ENCODE data around the gene HECTD3.

HECTD3 gene

GRCh38 chr1:45015683-45016082 lies 4.6 kb upstream of the HECTD3 start:
- Histone ChIP-seq H3K27me3 (no peaks in the 10 kb centered on the region), H3K4me2 (no peak overlapping the region), H3K36me3 (peaks cover 17% of the 10 kb centered on the region), H4K20me1 (peaks cover 1% of the 10 kb centered on the region; the same call in 1 of the 2 replicates), H3K4me1 (peaks cover 36% of the 10 kb centered on the region), H3K4me3 (no peak overlapping the region), H3K9ac (no peak overlapping the region; the same call in 1 of the 2 replicates), H3K9me3 (no peaks in the 10 kb centered on the region), H3K27ac (no peak overlapping the region)
- no peak for TF ChIP-seq Cebpa-rat (IDR thresholded peaks at IDR 0.05)

GRCh38 chr1:45014321-45015028 lies 3.4 kb upstream of the HECTD3 start:
- Histone ChIP-seq H3K27me3 (no peaks in the 10 kb centered on the region), H3K4me3 (no peak overlapping the region), H3K4me1 (peaks cover 42% of the 10 kb centered on the region), H3K9me3 (no peaks in the 10 kb centered on the region), H3K27ac (no peak overlapping the region), H4K20me1 (peaks cover 9% of the 10 kb centered on the region; the same call in 1 of the 2 replicates), H3K9ac (no peak overlapping the region), H3K4me2 (no peak overlapping the region), H3K36me3 (peaks cover 21% of the 10 kb centered on the region)
- TF ChIP-seq Cebpa-rat (IDR thresholded peaks at IDR 0.05) = no peak

- Histone ChIP-seq H3K4me2 (peak overlapping the region; percentile 100), H3K36me3 (peaks cover 29% of the 10 kb centered on the region), H4K20me1 (peaks cover 9% of the 10 kb centered on the region; the same call in 1 of the 2 replicates), H3K4me3 (peak overlapping the region; percentile 100; the same call in 1 of the 2 replicates), H3K27me3 (no peaks in the 10 kb centered on the region), H3K27ac (no peak overlapping the region), H3K9me3 (no peaks in the 10 kb centered on the region), H3K9ac (peak overlapping the region; percentile 76; the same call in 1 of the 2 replicates), H3K4me1 (peaks cover 39% of the 10 kb centered on the region)
- no peak for TF ChIP-seq Cebpa-rat (IDR thresholded peaks at IDR 0.05)
Measured at GRCh38 chr1:45013551-45014209, 2.6 kb upstream of the HECTD3 start.

- TF ChIP-seq Cebpa-rat (IDR thresholded peaks at IDR 0.05) = no peak
- peaks cover 39% of the 10 kb centered on the region for H3K36me3 ChIP-seq
- no peaks in the 10 kb centered on the region for H3K27me3 ChIP-seq
Measured at GRCh38 chr1:45012639-45013278, 1.6 kb upstream of the HECTD3 start.

GRCh38 chr1:45011837-45012638 lies 914 bp upstream of the HECTD3 start, which contains the start of gene UROD:
Gene UROD (plus strand): TSS chr1:45012254. CDS start chr1:45012266, 12 bp downstream.
- TF ChIP-seq Cebpa-rat (IDR thresholded peaks at IDR 0.05) = no peak

More at GRCh38 chr1:45012639-45013278, 1.6 kb upstream of the HECTD3 start:
- Histone ChIP-seq H3K9me3 (no peaks in the 10 kb centered on the region), H3K4me3 (peak overlapping the region; percentile 100), H3K4me2 (peak overlapping the region; percentile 100), H3K9ac (peak overlapping the region; percentile 76), H4K20me1 (peaks cover 9% of the 10 kb centered on the region; the same call in 1 of the 2 replicates), H3K4me1 (peaks cover 39% of the 10 kb centered on the region), H3K27ac (peak overlapping the region; percentile 47)

GRCh38 chr1:45009956-45010854 lies 919 bp downstream of the HECTD3 start:
- peak overlapping the region; percentile 100 for H3K4me3 ChIP-seq
- H3K4me1 ChIP-seq = peaks cover 39% of the 10 kb centered on the region
- peaks cover 9% of the 10 kb centered on the region; the same call in 1 of the 2 replicates for H4K20me1 ChIP-seq
- H3K9ac ChIP-seq = peak overlapping the region; percentile 83
- H3K27me3 ChIP-seq = no peaks in the 10 kb centered on the region
- peaks cover 59% of the 10 kb centered on the region for H3K36me3 ChIP-seq
- H3K9me3 ChIP-seq = no peaks in the 10 kb centered on the region
- TF ChIP-seq Cebpa-rat (IDR thresholded peaks at IDR 0.05) = no peak
- peak overlapping the region; percentile 100 for H3K4me2 ChIP-seq
- peak overlapping the region; percentile 53 for H3K27ac ChIP-seq

More at GRCh38 chr1:45011837-45012638, 914 bp upstream of the HECTD3 start, which contains the start of gene UROD:
- peaks cover 46% of the 10 kb centered on the region for H3K36me3 ChIP-seq
- peak within 1 kb of the TSS; percentile 53 for H3K27ac ChIP-seq
- peak within 1 kb of the TSS; percentile 83 for H3K9ac ChIP-seq
- peak within 1 kb of the TSS; percentile 100 for H3K4me2 ChIP-seq
- peaks cover 39% of the 10 kb centered on the region for H3K4me1 ChIP-seq
- no peaks in the 10 kb centered on the region for H3K9me3 ChIP-seq
- H3K27me3 ChIP-seq = no peaks in the 10 kb centered on the region
- H3K4me3 ChIP-seq = peak within 1 kb of the TSS; percentile 100
- peaks cover 9% of the 10 kb centered on the region; the same call in 1 of the 2 replicates for H4K20me1 ChIP-seq

GRCh38 chr1:45009296-45009865 lies 1.7 kb downstream of the HECTD3 start:
- Histone ChIP-seq H3K9ac (peak overlapping the region; percentile 83; the same call in 1 of the 2 replicates), H3K4me2 (peak overlapping the region; percentile 100), H3K4me1 (peaks cover 39% of the 10 kb centered on the region), H4K20me1 (peaks cover 9% of the 10 kb centered on the region; the same call in 1 of the 2 replicates), H3K4me3 (no peak overlapping the region), H3K27ac (no peak overlapping the region), H3K27me3 (no peaks in the 10 kb centered on the region), H3K36me3 (peaks cover 61% of the 10 kb centered on the region), H3K9me3 (no peaks in the 10 kb centered on the region)
- no peak for TF ChIP-seq Cebpa-rat (IDR thresholded peaks at IDR 0.05)

GRCh38 chr1:45008516-45008915 lies 2.6 kb downstream of the HECTD3 start:
- Histone ChIP-seq H3K36me3 (peaks cover 64% of the 10 kb centered on the region), H3K4me2 (no peak overlapping the region), H3K27me3 (no peaks in the 10 kb centered on the region), H3K27ac (no peak overlapping the region), H3K9ac (no peak overlapping the region), H3K4me3 (no peak overlapping the region), H4K20me1 (peaks cover 9% of the 10 kb centered on the region; the same call in 1 of the 2 replicates), H3K9me3 (no peaks in the 10 kb centered on the region), H3K4me1 (peaks cover 30% of the 10 kb centered on the region)
- no peak for TF ChIP-seq Cebpa-rat (IDR thresholded peaks at IDR 0.05)

Measured in BLaER1 (cell line).